Mononuclear cell (primary cell): Measurements from ENCODE around the gene EYS. TPM values are rescaled to one million over a fixed set of nuclear protein-coding genes. Genes with fewer than 3 reads are reported as not detected.
"Not testable (repeated sequence)": the region's sequence is repeated elsewhere in the genome, so short reads cannot be mapped to it uniquely, and the experiment has no call there.

Experiments used
- H3K27me3 ChIP-seq: 2 replicates; pipeline ENCODE4 v1.6.0; 2011; ENCODE audit warnings: low read length, control low read depth; ENCODE audit not compliant: insufficient read depth
- H3K4me1 ChIP-seq: 2 replicates; pipeline ENCODE4 v1.5.1; 2011; ENCODE audit warnings: mild to moderate bottlenecking, low read length, control low read depth; ENCODE audit not compliant: insufficient read depth
- H3K4me3 ChIP-seq: 2 replicates; pipeline ENCODE4 v1.5.1; 2011; ENCODE audit warnings: mild to moderate bottlenecking, low read length, moderate library complexity
- H3K9me3 ChIP-seq: 2 replicates; pipeline ENCODE4 v1.5.1; 2011; ENCODE audit warnings: low read depth, mild to moderate bottlenecking, control low read depth, low read length
- total RNA-seq: library from RNA; depleted of rRNA; stranded (reverse); fragments of >200 nt; gene quantifications from one replicate; pipeline ENCODE4 v1.2.3, GENCODE V29; 2012

EYS gene
- total RNA-seq, 1 donor = under 0.01 TPM

GRCh38 chr6:64489763-64490162 is 1217.3 kb downstream of the EYS start:
- Histone ChIP-seq H3K4me1 (no peaks in the 10 kb centered on the region), H3K27me3 (no peaks in the 10 kb centered on the region), H3K4me3 (no peak overlapping the region), H3K9me3 (no peaks in the 10 kb centered on the region)

DNA sequence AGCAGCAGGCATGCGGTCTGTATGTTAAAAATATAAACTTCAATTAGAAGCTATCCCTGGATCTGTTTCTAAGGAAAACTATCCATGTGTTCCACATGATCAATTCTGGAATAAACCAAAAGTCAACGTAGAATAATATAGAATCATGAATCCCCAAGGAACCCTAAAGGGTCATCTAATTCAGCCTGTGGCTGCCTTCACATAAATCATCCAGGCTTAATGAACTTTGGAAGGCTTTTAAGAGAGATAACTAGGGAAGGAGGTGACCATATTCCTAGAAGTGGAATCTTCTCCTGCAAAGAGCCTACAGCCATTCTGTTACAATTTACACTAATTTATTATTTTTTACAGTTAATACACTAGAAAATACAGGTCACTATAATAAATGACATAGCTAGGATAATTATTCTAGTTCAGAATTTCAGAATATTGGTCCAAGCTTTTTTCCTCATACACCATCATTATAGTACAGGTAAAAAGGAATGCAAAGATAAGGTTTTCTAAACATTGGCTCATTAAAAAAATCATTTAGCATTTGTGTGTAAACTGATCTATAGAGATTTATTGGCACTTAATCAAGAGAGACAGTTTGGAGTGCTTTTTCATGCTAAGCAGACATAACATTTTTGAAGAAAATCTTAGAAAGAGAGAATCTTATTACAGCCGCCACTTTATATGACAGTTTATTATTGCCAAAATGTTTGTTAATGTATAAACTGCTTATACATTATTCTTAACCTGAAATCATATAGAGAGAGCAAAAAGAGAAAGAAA is 1220.3 kb downstream of the EYS start:
- Histone ChIP-seq H3K27me3 (no peaks in the 10 kb centered on the region), H3K4me1 (no peaks in the 10 kb centered on the region), H3K9me3 (no peaks in the 10 kb centered on the region), H3K4me3 (no peak overlapping the region)

DNA sequence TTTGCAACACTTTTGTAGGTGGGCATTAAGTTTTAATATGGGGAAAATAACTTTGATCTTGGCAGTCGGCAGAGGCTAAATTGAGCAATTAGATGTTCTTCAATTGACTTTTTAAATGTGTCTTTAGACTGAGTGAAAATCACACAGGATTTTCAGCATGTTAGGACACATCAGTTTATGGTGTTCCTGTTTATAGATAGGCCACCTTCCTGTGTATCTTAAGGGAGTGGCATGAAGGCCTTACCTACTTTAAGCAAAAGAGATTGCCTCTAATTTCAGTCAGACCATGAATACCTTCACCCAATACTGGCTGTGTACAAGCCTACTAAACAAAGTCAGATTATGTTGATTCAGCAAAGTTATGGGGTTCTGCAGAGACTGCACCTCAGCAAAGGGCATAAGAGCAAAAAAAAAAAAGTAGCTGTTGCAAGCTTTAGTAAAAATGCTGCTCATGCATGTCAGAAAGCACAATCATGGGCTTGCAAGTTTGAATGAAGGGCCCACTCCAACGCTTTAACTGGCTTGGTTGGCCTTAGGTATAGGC is 1223.0 kb downstream of the EYS start:
- no peak overlapping the region for H3K4me3 ChIP-seq
- H3K9me3 ChIP-seq = no peaks in the 10 kb centered on the region
- H3K4me1 ChIP-seq = no peaks in the 10 kb centered on the region
- H3K27me3 ChIP-seq = no peaks in the 10 kb centered on the region

DNA sequence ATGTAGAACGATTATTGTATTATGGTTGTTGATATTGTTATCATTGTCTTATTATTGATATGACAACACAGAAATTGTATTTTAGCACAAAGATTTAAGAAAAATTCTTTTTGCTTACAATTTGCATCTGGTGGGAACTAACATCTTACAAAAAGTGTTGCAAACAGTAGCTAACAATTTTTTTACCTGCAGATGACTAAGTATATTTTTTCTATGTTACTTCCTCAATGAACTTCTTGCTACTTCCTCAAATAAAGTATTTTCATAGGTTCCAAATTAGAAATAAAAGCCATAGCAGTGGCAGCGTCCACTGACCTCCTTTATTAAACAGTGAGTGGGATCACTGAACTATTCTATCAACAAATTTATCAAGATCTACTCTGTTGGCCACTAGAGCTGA is 1224.4 kb downstream of the EYS start:
- Histone ChIP-seq H3K4me1 (no peaks in the 10 kb centered on the region), H3K27me3 (no peaks in the 10 kb centered on the region), H3K9me3 (no peaks in the 10 kb centered on the region), H3K4me3 (no peak overlapping the region)

DNA sequence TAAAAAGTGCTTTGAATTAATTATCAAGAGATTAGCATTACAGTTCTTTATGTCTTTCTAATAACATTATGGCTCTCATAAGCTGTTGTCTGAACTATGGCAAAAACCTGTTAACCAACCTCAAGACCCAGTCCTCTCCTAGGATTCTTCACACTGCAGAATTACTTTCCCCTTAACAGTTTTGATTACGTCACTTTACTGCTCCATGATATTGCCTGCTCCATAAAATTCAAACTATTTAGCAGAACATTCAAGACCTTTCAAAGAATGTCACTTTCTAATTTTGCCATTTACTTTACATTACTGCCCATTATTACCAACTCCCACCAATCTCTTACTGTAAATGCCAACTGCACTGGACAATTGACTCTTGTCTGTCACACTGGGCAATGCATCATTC is 1227.9 kb downstream of the EYS start:
- no peaks in the 10 kb centered on the region for H3K4me1 ChIP-seq
- H3K9me3 ChIP-seq = no peaks in the 10 kb centered on the region
- H3K4me3 ChIP-seq = no peak overlapping the region
- no peaks in the 10 kb centered on the region for H3K27me3 ChIP-seq

DNA sequence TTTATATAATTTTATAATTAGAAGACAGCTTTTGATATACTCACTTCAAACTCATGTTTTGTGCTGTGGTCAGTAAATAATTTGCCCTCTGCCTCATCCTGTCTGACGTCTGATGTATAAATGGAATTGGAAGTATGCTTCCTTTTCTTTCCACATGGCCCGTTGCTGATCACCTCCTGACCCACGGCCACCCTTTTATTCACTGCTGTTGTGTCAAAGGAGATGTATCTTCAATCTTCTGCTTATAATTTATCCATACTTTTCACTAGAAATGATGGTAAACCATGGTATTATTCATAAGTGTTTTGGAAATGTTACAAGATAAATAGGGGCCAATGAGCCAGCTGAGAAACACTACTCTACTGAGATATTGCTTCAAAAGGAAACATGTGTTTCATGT is 1229.6 kb downstream of the EYS start:
- no peaks in the 10 kb centered on the region for H3K4me1 ChIP-seq
- H3K9me3 ChIP-seq = no peaks in the 10 kb centered on the region
- no peak overlapping the region for H3K4me3 ChIP-seq
- no peaks in the 10 kb centered on the region for H3K27me3 ChIP-seq

GRCh38 chr6:64476935-64477334 is 1230.1 kb downstream of the EYS start:
- Histone ChIP-seq H3K27me3 (no peaks in the 10 kb centered on the region), H3K9me3 (no peaks in the 10 kb centered on the region), H3K4me1 (no peaks in the 10 kb centered on the region), H3K4me3 (no peak overlapping the region)

DNA sequence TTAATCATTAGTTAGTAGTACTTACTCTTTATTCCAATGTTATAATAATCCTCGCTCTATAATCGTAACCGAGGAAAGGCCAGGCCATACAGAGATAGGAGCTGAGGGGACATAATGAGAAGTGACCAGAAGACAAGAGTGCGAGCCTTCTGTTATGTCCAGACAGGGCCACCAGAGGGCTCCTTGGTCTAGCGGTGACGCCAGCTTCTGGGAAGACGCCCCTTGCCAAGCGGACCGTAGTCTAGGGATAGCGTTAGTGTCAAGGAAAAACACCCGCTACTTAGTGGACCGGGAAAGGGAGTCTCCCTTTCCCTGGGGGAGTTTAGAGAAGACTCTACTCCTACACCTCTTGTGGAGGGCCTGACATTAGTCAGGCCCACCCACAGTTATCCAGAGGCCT is 1237.6 kb downstream of the EYS start:
- H3K4me1 ChIP-seq, H3K27me3 ChIP-seq, H3K4me3 ChIP-seq, H3K9me3 ChIP-seq: not testable (repeated sequence)

DNA sequence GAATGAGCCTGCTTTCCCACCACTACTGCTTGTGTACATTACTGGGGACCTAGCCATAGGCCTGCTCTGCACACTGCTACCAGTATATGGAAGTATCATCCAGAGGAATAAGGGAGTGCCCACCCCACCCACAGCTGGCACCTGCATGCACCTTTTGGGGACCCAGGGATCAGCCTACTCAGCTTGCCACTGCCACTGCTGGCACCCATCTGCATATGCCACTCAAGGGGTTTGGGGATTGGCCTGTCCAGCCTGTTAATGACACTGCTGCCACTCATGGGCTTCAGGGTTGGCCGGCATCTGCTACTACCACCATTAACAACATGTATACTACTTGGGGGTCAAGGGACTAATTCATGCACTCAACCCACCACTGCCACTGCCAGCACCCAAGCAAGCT is 1239.4 kb downstream of the EYS start:
- Histone ChIP-seq H3K27me3 (no peaks in the 10 kb centered on the region), H3K9me3 (peaks cover 4% of the 10 kb centered on the region), H3K4me3 (no peak overlapping the region), H3K4me1 (no peaks in the 10 kb centered on the region)

DNA sequence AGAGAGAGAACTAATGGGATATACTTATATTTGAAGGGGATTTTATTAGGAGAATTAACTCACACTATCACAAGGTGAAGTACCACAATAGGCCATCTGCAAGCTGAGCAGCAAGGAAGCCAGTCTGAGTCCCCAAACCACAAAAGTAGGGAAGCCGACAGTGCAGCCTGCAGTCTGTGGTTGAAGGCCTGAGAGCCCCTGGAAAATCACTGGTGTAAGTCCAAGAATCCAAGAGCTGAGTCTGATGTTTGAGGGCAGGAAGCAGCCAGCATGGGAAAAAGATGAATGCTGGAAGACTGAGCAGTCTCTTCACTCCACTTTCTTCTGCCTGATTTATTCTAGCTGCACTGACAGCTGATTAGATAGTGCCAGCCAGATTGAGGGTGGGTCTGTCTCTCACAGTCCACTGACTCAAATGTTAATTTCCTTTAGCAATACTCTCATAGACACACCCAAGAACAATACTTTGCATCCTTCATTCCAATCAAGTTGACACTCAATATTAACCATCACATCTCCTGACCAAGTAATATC is 1247.5 kb downstream of the EYS start:
- Histone ChIP-seq H3K9me3 (peaks cover 5% of the 10 kb centered on the region), H3K4me3 (no peak overlapping the region), H3K27me3 (no peaks in the 10 kb centered on the region), H3K4me1 (no peaks in the 10 kb centered on the region)

DNA sequence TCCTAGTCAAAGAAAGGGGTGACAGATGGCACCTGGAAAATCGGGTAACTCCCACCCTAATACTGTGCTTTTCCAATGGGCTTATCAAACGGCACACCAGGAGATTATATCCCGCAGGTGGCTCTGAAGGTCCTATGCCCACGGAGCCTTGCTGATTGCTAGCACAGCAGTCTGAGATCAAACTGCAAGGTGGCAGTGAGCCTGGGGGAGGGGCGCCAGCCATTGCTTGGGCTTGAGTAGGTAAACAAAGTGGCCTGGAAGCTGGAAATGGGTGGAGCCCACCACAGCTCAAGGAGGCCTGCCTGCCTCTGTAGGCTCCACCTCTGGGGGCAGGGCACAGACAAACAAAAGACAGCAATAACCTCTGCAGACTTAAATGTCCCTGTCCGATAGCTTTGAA is 1258.9 kb downstream of the EYS start:
- H3K9me3 ChIP-seq, H3K27me3 ChIP-seq, H3K4me3 ChIP-seq, H3K4me1 ChIP-seq: not testable (repeated sequence)

- no peaks in the 10 kb centered on the region for H3K27me3 ChIP-seq
- no peak overlapping the region for H3K4me3 ChIP-seq
- H3K9me3 ChIP-seq = no peaks in the 10 kb centered on the region
- H3K4me1 ChIP-seq = no peaks in the 10 kb centered on the region
Observed at GRCh38 chr6:64445038-64445437, 1262.0 kb downstream of the EYS start.

GRCh38 chr6:64439274-64439673 is 1267.8 kb downstream of the EYS start:
- Histone ChIP-seq H3K9me3 (no peaks in the 10 kb centered on the region), H3K4me3 (no peak overlapping the region), H3K4me1 (no peaks in the 10 kb centered on the region)

GRCh38 chr6:64437996-64438395 is 1269.0 kb downstream of the EYS start:
- Histone ChIP-seq H3K4me3 (no peak overlapping the region), H3K27me3 (no peaks in the 10 kb centered on the region), H3K4me1 (no peaks in the 10 kb centered on the region), H3K9me3 (no peaks in the 10 kb centered on the region)

More at GRCh38 chr6:64439274-64439673, 1267.8 kb downstream of the EYS start:
- no peaks in the 10 kb centered on the region for H3K27me3 ChIP-seq

GRCh38 chr6:64429926-64430325 is 1277.1 kb downstream of the EYS start:
- no peaks in the 10 kb centered on the region for H3K27me3 ChIP-seq
- H3K9me3 ChIP-seq = no peaks in the 10 kb centered on the region
- H3K4me3 ChIP-seq = no peak overlapping the region
- no peaks in the 10 kb centered on the region for H3K4me1 ChIP-seq

DNA sequence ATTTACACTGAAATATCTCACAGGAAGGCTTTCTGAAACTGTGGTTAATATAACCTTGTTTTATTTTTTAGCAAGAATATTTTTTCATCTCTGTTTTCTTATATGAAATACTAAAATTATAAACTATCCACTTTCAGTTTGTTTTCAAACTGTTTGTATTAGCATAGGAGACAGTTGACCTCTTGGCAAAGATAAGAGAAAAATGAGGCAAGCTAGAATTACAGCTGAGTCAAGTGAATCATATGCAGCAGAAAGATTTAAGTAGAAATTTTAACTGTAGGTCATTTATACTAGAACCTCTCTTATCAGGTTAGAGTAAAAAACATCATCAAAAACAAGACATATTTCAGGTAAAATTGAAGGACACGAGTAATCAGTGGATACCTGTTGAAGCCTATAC is 1278.8 kb downstream of the EYS start:
- no peaks in the 10 kb centered on the region for H3K27me3 ChIP-seq
- H3K9me3 ChIP-seq = no peaks in the 10 kb centered on the region
- no peaks in the 10 kb centered on the region for H3K4me1 ChIP-seq
- H3K4me3 ChIP-seq = no peak overlapping the region
